Stimulated activated CD4-positive, alpha-beta T cell treated with anti-CD3 and anti-CD28 coated beads, Interleukin-4, amount 100 ng/mL, for 48 hours (primary cell): ENCODE measurements around the gene ERO1B.
A peak's percentile ranks its signal among the peaks of the same experiment; 100 is the strongest.

ENCODE experiments used
- DNase-seq, 2 donors: peaks; one replicate each; pipeline ENCODE4 v3.0.0-alpha.2; 2020; ENCODE audit warnings: low read depth in 2 of 2

Gene ERO1B

GRCh38 chr1:236301080-236301957 lies 19.6 kb upstream of the ERO1B start:
- DNase-seq: no peak

GRCh38 chr1:236297161-236297560 lies 15.4 kb upstream of the ERO1B start:
- DNase-seq: no peak

- DNase-seq: no peak
Measured at GRCh38 chr1:236292425-236292824, 10.7 kb upstream of the ERO1B start.

DNA sequence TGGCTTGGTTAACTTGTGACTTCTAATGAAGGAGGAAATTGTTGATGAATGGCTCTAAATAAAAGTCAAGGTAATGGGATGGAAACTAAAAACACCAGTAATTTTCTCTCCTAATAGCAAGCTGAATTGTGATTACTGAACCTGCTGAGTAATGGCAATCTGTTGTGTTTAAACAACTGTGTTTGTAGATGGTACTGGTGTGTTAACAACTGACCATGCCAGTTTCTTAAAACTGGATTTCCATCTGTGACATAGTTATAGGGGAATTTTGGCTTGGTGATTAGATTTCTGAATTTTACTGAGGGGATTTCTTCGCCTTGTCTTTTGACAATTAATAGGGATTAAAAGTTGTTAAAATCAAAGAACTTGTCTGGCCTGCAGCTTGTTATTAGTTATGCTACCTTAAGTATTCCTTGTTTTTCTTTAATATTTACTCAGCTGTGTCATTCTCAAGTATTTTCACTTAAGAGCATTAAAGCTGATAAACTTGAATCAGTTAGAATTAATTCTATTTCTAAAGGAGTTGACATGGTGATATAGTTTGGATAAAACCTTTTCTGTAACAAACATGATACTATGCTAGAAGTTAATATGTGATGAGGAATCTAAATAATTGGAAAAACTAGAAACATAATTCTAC lies 7.9 kb upstream of the ERO1B start:
- no peak for DNase-seq

GRCh38 chr1:236288620-236288976 lies 6.8 kb upstream of the ERO1B start:
- DNase-seq: no peak

DNA sequence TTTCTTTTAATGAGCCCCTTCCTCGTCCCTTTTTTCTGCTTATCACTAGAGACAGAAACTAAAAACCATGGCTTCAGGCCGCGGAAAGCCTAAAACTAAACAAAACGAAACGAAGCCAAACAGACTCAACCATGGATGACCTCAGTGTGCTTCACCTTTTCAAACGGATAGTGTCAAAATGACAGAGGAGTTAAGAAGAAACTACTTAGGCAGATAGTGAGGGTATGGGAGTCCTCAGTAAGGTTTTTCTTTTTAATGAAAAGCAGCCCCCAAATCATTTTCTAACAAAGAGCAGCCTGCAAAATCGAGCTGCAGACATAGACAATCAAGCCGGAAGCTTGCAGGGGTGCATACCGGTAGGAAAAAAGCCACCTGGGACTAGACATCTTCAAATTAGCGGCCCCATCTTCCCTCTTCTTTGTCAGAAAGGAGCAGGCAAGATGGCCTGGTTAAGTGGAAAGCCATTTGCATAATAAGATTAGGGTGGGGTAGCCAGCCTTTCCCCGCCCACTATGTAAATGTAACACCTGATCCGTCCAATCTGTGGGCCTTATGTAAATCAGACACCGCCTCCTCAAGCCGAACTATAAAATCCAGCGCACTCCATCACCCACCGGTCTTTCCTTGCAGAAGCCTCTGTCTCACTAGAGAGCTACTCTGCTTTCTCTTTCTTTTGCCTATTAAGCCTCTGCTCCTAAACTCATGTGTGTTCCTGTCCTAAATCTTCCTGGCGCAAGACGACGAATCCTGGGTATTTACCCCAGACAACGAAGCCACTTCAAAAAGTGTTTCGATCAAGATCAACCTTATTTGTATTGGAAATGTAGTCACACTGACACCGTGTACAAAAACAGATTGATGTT lies 6.2 kb upstream of the ERO1B start:
- DNase-seq: no peak

DNA sequence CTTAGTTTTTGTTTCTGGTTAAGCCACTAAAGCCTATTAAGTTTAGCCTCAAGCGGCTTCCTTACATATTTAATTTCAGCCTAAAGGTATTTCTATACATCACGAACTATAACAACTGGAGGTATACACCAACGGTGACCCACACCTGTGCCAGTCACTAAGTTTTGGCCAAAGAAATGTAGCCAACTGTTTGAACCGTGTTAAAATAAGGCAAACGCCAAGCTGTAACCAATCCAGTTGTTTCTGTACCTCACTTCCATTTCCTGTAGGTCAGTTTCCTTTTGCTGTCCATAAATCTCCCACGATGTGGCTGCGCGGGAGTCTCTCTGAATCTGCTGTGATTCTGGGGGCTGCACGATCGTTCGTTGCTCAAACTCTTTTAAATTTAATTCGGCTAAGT lies 5.6 kb upstream of the ERO1B start:
- DNase-seq: no peak

- DNase-seq: peak in 1 of 2 donors; percentile 8
Measured at GRCh38 chr1:236284291-236284721, 2.5 kb upstream of the ERO1B start.

DNA sequence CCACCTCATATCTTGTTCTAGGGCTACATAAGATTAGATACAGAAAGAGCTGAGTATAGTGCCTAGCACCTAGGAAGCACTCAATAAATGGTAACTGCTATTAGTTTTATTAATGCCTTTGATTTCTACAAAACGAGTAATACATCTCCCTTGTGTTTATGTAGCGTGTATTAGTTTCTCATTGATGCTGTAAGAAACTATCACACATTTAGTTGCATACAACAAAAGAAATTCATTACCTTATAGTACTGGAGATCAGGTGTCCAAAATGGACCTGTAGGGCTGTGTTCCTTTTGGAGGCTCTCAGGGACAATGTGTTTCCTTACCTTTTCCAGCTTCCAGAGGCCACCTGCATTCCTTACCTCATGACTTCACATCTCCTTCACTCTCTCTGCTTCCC lies 961 bp upstream of the ERO1B start:
- DNase-seq: no peak

DNA sequence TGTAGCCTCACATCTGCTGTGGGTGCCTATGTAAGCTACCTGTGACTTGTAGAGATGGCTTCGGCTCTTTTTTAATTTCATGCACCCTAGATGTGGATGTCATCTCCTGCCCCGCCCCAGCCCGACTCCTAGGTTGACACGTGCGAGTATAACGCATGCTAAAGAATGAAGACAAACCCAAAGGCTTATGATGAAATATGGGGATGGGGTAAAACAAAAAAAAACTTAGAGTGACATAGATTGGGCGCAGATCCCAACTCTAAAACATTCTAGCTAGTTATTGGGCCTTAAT lies 613 bp upstream of the ERO1B start:
- DNase-seq: peak in 1 of 2 donors; percentile 26

DNA sequence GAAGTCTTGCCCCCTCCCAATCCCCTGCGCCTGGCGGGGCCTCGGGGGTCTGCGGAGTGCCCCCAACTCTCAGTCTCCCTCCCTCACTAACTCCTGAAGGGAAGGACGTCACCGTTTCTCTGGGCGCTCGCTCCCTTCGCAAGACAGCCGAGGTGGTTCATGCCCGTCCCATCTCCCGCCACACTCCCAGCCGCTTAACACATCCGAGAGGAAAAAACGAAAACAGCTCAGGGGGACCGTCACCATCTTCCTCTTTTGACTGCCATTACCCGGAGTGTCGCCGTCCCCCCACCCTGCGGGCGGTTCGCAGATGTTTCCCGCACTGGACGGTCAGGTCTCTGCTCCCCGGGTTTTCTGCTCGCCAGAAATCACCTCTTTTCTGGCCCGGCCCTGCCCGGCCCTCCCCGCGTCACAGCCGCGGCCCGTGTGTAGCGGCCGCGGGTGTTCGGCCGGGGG lies 532 bp downstream of the ERO1B start:
- DNase-seq: no peak

DNA sequence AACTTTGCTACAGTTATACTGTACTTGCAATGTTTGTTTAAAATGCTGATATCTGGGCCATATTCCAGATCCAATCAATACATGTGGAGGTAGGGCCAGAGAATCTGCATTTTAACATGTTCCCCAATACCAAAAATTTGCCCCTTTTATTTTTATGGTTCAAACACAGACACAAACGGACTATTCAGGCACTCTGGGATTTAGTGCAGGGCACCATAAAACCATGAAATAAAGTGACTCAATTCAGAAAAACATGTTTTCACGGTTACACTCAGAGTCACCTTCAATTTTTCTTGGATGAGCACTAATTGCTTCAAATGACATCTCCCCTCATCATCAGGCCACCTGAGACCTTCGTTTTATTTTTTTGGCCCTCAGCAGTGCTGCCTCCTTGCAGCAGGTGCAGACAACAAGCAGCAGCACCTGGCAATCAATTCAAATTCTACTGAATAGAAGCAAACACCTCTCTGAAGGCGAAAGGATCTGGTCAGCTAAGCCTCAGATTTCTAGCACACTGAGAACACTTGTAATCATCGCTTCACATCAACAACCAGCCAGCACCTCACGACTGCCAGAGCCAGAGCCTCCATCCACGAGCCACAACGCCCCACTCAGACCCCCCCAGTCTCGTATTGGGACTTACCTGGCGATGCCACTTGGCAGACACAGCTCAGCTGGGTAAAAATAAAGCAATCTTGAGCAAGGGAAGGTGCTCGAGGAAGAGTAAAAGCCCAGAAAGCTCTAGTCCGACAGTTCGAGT lies 1.1 kb downstream of the ERO1B start:
- no peak for DNase-seq

- DNase-seq: no peak
Measured at GRCh38 chr1:236275586-236275985, 6.2 kb downstream of the ERO1B start.

- DNase-seq: no peak
Measured at GRCh38 chr1:236275061-236275460, 6.7 kb downstream of the ERO1B start.

DNA sequence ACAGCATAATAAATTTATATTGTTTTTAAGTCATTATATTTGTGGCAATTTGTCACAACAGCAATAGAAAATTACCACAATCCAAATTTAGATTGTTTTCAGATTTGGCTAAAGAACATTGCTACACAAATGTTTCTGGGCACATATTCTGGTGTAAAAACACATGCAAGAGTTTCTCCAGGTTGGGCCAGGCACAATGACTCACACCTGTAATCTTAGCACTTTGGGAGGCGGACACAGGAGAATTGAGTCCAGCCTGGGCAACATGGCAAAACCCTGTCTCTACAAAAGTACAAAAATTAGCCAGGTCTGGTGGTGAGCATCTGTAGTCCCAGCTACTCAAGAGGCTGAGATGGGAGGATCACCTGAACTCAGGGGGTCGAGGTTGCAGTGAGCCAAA lies 8.4 kb downstream of the ERO1B start:
- DNase-seq: no peak

DNA sequence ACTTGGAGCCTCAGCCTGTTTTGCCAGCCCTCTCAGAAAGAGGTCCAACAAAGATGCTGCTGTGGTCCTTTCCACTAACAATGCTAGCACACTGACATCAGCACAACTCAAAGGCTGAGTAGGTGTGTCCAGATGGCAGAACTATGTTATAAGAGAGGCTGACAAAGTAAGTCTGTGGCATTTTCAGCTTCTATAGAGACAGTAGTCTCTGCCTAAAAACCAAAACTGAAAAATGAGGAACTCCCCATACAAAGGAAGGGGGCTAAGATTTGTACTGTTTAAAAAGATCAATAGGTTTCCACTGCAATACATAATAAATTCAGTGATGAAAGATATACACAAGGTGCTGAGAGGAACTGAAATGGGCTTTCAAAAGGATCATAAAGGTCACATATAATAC lies 12.3 kb downstream of the ERO1B start:
- DNase-seq: no peak

- DNase-seq: no peak
Measured at GRCh38 chr1:236261898-236262297, 19.9 kb downstream of the ERO1B start.

DNA sequence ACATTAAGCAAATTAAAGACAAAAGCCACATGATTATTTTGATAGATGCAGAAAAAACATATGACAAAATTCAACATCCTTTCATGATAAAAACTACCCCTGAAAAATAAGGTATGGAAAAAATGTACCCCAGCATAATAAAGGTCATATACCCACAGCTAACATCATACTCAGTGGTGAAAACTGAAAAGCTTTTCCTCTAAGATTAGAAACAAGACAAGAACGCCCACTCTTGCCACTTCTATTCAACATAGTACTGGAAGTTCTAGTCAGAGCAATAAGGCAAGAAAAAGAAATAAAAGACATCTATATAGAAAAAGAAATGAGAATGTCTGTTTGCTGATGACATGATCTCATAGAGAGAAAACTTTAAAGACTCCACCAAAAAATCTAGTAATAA lies 20.7 kb downstream of the ERO1B start:
- DNase-seq: no peak

DNA sequence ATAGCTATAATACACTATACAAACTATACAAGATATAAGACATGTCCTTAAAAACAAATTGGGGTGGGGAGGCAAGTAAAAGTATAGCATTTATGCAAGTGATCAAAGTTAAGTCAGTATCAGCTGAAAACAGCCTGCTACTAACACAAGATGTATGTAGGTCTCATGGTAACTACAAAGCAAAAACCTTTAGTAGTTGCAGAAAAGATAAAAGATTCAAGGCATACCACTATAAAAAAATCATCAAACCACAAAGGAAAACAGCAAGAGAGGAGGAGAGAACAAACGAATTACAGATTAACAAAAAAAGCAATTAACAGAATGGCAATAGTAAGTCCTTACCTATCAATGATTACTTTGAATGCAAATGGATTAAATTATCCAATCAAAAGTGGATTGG lies 22.7 kb downstream of the ERO1B start:
- DNase-seq: no peak

GRCh38 chr1:236258114-236258622 lies 23.6 kb downstream of the ERO1B start:
- DNase-seq: no peak

- DNase-seq: no peak
Measured at GRCh38 chr1:236257216-236257615, 24.5 kb downstream of the ERO1B start.
